HepG2 (cell line): ENCODE results near the gene ZFAND2B. TPM values are rescaled to one million over a fixed set of nuclear protein-coding genes. Genes with fewer than 3 reads are reported as not detected.

Experiments
- AGO2 ChIP-seq: fragments of 200-400 bp; formaldehyde crosslinking; optimal IDR thresholded peaks from 2 replicates; pipeline ENCODE3; 2017; ENCODE audit warnings: mild to moderate bottlenecking, low read depth, low read length, moderate library complexity
- FOSL2 ChIP-seq: sonication (generic); formaldehyde crosslinking; IDR thresholded peaks from 2 replicates; pipeline ENCODE4 v1.4.0; 2020; ENCODE audit warnings: missing genetic modification reagents
- FOXO1 ChIP-seq: sonication (generic); formaldehyde crosslinking; IDR thresholded peaks from 2 replicates; pipeline ENCODE4 v1.4.0; 2020; ENCODE audit warnings: missing genetic modification reagents
- KAT8 ChIP-seq: IDR thresholded peaks from 2 replicates; pipeline ENCODE4 v1.6.1; 2016; ENCODE audit warnings: missing genetic modification reagents, missing compliant biosample characterization
- RBM22 ChIP-seq: fragments of 200-400 bp; formaldehyde crosslinking; optimal IDR thresholded peaks from 2 replicates; pipeline ENCODE3; 2017; ENCODE audit warnings: mild to moderate bottlenecking, low read length, moderate library complexity
- SNRNP70 ChIP-seq: fragments of 200-400 bp; formaldehyde crosslinking; IDR thresholded peaks from 2 replicates; pipeline ENCODE4 v1.6.1; 2017; ENCODE audit warnings: mild to moderate bottlenecking, low read depth, low read length, moderate library complexity
- TOE1 ChIP-seq: sonication (generic); formaldehyde crosslinking; IDR thresholded peaks from 2 replicates; pipeline ENCODE4 v1.4.0; 2020; ENCODE audit warnings: mild to moderate bottlenecking, missing genetic modification reagents
- ZIK1 ChIP-seq: sonication (generic); formaldehyde crosslinking; IDR thresholded peaks from 2 replicates; pipeline ENCODE4 v1.5.0; 2020; ENCODE audit warnings: mild to moderate bottlenecking, low read depth, missing genetic modification reagents, borderline replicate concordance
- ZNF205 ChIP-seq: IDR thresholded peaks from 2 replicates; pipeline ENCODE4 v1.6.1; 2018; ENCODE audit warnings: missing biosample characterization, missing genetic modification reagents
- ZNF33A ChIP-seq: sonication (generic); formaldehyde crosslinking; IDR thresholded peaks from 2 replicates; pipeline ENCODE4 v1.5.1; 2020; ENCODE audit warnings: missing genetic modification reagents, mild to moderate bottlenecking, moderate library complexity, borderline replicate concordance
- ZNF572 ChIP-seq: sonication (generic); formaldehyde crosslinking; IDR thresholded peaks from 2 replicates; pipeline ENCODE4 v1.5.1; 2020; ENCODE audit warnings: mild to moderate bottlenecking, missing genetic modification reagents
- ZNF644 ChIP-seq: IDR thresholded peaks from 2 replicates; pipeline ENCODE4 v1.6.1; 2016; ENCODE audit warnings: low read depth
- polyA plus RNA-seq, 8 experiments: library from polyadenylated mRNA; depleted of rRNA in 3 of 8; stranded (reverse) in 7 of 8; unstranded in 1 of 8; fragments of >200 nt; fragmentation: Illumina TruSeq in 4 of 8; extraction: Trizol in 4 of 8; gene quantifications; 2 replicates each; pipeline versions ENCODE4 v1.2.1 to v1.2.3, GENCODE V29; 2011 to 2016; ENCODE audit warnings: low read depth in 4 of 8, missing spikeins in 1 of 8, mixed read lengths in 1 of 8; ENCODE audit not compliant: insufficient read depth in 1 of 8
- total RNA-seq, 5 experiments: library from RNA; depleted of rRNA; stranded (reverse); fragments of >200 nt; fragmentation: Illumina TruSeq; extraction: Trizol; gene quantifications; 2 replicates each; pipeline ENCODE4 v1.2.3, GENCODE V29; 2016; ENCODE audit warnings: low read depth in 1 of 5
- TF ChIP-seq, protein P1 (sequence below): IDR thresholded peaks from 2 replicates; pipeline ENCODE4 v1.6.1; 2016; ENCODE audit warnings: missing compliant biosample characterization, missing genetic modification reagents, borderline replicate concordance
- TF ChIP-seq, protein P2 (sequence below): sonication (generic); formaldehyde crosslinking; IDR thresholded peaks from 2 replicates; pipeline ENCODE4 v1.4.0; 2020; ENCODE audit warnings: missing genetic modification reagents
- TF ChIP-seq, protein P3 (sequence below): sonication (generic); formaldehyde crosslinking; IDR thresholded peaks from 2 replicates; pipeline ENCODE4 v1.4.0; 2020; ENCODE audit warnings: mild to moderate bottlenecking, missing genetic modification reagents
- TF ChIP-seq, protein P4 (sequence below): sonication (generic); formaldehyde crosslinking; conservative IDR thresholded peaks from 2 replicates; pipeline ENCODE4 v1.4.0; 2020; ENCODE audit warnings: missing genetic modification reagents
- TF ChIP-seq, protein P5 (sequence below): sonication (generic); formaldehyde crosslinking; IDR thresholded peaks from 2 replicates; pipeline ENCODE4 v1.8.1; 2023; ENCODE audit warnings: mild to moderate bottlenecking, missing genetic modification reagents

The ZFAND2B gene
- total and polyA plus RNA-seq, 2 of the 13 experiments (the other 11 are each of a cell fraction or from before 2014, with no cell fraction given): 53.3 to 115 TPM

DNA sequence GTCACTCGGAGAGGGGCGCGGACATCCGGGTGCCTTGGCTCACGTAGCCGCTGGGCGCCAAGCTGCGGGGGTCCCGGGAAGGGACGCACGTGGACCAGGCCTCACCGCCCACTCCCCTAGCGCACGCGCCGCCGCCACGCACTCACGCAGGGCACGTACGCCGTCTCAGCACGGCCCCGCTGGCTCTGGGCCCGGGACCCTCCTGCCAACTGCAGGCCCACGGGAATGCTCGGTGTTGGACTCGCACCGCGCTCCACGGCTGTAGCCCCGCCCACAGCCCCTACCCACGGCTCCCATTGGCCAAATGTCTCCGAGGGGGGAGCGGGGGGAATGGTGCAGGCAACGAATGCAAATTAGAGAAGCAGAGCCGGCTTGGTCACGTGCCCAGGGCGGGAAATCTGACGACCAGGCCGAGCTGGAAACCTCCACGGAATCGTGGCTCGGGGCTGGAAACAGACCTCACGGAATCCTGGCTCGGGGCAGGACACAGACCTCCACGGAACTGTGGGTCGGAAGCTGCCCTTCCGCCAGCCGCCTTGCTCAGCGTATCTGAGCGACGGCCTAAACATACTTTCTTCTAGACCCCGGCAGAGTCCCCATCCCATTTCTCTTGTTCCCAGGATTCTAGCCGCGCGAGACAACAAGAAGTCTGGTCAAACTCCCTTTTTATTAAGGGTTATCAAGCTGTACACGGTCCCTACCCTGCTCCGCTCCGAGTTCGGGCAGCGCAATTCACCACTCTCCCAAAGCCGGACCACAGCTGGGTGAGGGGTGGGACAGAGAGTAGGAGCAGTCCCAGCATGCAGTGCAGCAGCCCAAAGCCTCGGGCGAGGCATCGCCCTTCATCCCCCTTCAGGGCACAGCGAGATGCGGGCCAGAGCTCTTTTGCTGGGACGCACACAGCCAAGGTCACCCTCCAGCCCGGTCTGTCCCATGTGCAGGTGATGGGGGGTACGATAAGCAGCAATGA is 12.4 kb downstream of the ZFAND2B start, which contains the start of gene ABCB6 (continued):
- TF ChIP-seq, protein P1, sequence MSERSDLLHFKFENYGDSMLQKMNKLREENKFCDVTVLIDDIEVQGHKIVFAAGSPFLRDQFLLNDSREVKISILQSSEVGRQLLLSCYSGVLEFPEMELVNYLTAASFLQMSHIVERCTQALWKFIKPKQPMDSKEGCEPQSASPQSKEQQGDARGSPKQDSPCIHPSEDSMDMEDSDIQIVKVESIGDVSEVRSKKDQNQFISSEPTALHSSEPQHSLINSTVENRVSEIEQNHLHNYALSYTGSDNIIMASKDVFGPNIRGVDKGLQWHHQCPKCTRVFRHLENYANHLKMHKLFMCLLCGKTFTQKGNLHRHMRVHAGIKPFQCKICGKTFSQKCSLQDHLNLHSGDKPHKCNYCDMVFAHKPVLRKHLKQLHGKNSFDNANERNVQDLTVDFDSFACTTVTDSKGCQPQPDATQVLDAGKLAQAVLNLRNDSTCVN (CRISPR knock-in tag): peak; percentile 83
- TF ChIP-seq ZIK1: peak; percentile 99
- TF ChIP-seq ZNF33A (CRISPR knock-in tag): 0 out of 2 replicates have a peak, but pooled peaks have one; percentile 9
- peak; percentile 78; the same call in 1 of the 2 replicates for TF ChIP-seq TOE1
- TF ChIP-seq KAT8: peak; percentile 92
- TF ChIP-seq ZNF644: no peak
- TF ChIP-seq, protein P2, sequence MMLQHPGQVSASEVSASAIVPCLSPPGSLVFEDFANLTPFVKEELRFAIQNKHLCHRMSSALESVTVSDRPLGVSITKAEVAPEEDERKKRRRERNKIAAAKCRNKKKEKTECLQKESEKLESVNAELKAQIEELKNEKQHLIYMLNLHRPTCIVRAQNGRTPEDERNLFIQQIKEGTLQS (CRISPR knock-in tag): peak; percentile 64; the same call in 1 of the 2 replicates
- no peak for TF ChIP-seq SNRNP70
- peak; percentile 96 for TF ChIP-seq RBM22
- TF ChIP-seq, protein P3, sequence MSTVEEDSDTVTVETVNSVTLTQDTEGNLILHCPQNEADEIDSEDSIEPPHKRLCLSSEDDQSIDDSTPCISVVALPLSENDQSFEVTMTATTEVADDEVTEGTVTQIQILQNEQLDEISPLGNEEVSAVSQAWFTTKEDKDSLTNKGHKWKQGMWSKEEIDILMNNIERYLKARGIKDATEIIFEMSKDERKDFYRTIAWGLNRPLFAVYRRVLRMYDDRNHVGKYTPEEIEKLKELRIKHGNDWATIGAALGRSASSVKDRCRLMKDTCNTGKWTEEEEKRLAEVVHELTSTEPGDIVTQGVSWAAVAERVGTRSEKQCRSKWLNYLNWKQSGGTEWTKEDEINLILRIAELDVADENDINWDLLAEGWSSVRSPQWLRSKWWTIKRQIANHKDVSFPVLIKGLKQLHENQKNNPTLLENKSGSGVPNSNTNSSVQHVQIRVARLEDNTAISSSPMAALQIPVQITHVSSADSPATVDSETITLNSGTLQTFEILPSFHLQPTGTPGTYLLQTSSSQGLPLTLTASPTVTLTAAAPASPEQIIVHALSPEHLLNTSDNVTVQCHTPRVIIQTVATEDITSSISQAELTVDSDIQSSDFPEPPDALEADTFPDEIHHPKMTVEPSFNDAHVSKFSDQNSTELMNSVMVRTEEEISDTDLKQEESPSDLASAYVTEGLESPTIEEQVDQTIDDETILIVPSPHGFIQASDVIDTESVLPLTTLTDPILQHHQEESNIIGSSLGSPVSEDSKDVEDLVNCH (CRISPR knock-in tag): peak; percentile 94; the same call in 1 of the 2 replicates
- TF ChIP-seq FOXO1 (CRISPR knock-in tag): peak; percentile 85
- TF ChIP-seq, protein P4, sequence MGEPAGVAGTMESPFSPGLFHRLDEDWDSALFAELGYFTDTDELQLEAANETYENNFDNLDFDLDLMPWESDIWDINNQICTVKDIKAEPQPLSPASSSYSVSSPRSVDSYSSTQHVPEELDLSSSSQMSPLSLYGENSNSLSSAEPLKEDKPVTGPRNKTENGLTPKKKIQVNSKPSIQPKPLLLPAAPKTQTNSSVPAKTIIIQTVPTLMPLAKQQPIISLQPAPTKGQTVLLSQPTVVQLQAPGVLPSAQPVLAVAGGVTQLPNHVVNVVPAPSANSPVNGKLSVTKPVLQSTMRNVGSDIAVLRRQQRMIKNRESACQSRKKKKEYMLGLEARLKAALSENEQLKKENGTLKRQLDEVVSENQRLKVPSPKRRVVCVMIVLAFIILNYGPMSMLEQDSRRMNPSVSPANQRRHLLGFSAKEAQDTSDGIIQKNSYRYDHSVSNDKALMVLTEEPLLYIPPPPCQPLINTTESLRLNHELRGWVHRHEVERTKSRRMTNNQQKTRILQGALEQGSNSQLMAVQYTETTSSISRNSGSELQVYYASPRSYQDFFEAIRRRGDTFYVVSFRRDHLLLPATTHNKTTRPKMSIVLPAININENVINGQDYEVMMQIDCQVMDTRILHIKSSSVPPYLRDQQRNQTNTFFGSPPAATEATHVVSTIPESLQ (CRISPR knock-in tag): no peak
- TF ChIP-seq ZNF572 (CRISPR knock-in tag): no peak
- TF ChIP-seq, protein P5, sequence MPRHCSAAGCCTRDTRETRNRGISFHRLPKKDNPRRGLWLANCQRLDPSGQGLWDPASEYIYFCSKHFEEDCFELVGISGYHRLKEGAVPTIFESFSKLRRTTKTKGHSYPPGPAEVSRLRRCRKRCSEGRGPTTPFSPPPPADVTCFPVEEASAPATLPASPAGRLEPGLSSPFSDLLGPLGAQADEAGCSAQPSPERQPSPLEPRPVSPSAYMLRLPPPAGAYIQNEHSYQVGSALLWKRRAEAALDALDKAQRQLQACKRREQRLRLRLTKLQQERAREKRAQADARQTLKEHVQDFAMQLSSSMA: peak; percentile 47; the same call in 1 of the 2 replicates
- peak; percentile 81; the same call in 1 of the 2 replicates for TF ChIP-seq ZNF205 (CRISPR knock-in tag)
- TF ChIP-seq FOSL2 (CRISPR knock-in tag): peak; percentile 56; the same call in 1 of the 2 replicates
- TF ChIP-seq AGO2: peak; percentile 99
